ENCODE data around the gene BRINP1. TPM values are rescaled to one million over a fixed set of nuclear protein-coding genes. Genes with fewer than 3 reads are reported as not detected.

Gene BRINP1
- total and polyA plus RNA-seq, 2 donors (not counting 1 experiment from before 2014, with no cell fraction given): 0.06 to 0.33 TPM

GRCh38 chr9:119273325-119273904 lies 95.8 kb downstream of the BRINP1 start:
- DNase-seq (ENCODE audit: low read depth in 2 of 2): peak in 1 of 2 donors; percentile 37
- Histone ChIP-seq H3K4me2 (ENCODE audit: extremely low read depth, insufficient read depth, low read length) (no peak overlapping the region), H3K9me3 (ENCODE audit: control insufficient read depth, insufficient read depth, low read depth, low read length) (no peaks in the 10 kb centered on the region), H3K27ac (ENCODE audit: insufficient read depth, low read length) (no peak overlapping the region), H3K9ac (ENCODE audit: insufficient read depth, low read length) (no peak overlapping the region), H3K27me3 (ENCODE audit: control insufficient read depth, insufficient read depth, low read length) (no peaks in the 10 kb centered on the region), H3K4me3 (replicated peaks in 1 of 4; ENCODE audit: control extremely low read depth in 1 of 4, insufficient read depth in 1 of 4, low read depth in 3 of 4, low read length in 4 of 4) (no peak overlapping the region), H2AFZ (ENCODE audit: low read length) (no peak overlapping the region), H3K4me1 (ENCODE audit: control insufficient read depth, extremely low read depth, insufficient read depth, low read length) (no peaks in the 10 kb centered on the region), H4K20me1 (ENCODE audit: control insufficient read depth, extremely low read depth, insufficient read depth, low read length) (no peaks in the 10 kb centered on the region), H3K79me2 (ENCODE audit: control insufficient read depth, insufficient read depth, low read length) (no peaks in the 10 kb centered on the region), H3K36me3 (ENCODE audit: control insufficient read depth, insufficient read depth, low read length) (no peaks in the 10 kb centered on the region)
- TF ChIP-seq CTCF (conservative IDR thresholded peaks at IDR 0.05 in 1 of 2, IDR thresholded peaks at IDR 0.05 in 1 of 2; ENCODE audit: low read depth in 1 of 2, low read length in 2 of 2): no peak
- TF ChIP-seq EZH2 (IDR thresholded peaks at IDR 0.05; ENCODE audit: low read length, missing control alignments): no peak

- TF ChIP-seq CTCF (conservative IDR thresholded peaks at IDR 0.05 in 1 of 2, IDR thresholded peaks at IDR 0.05 in 1 of 2; ENCODE audit: low read depth in 1 of 2, low read length in 2 of 2): no peak
- no peak for TF ChIP-seq EZH2 (IDR thresholded peaks at IDR 0.05; ENCODE audit: low read length, missing control alignments)
- Histone ChIP-seq H3K4me2 (ENCODE audit: extremely low read depth, insufficient read depth, low read length) (no peak overlapping the region), H2AFZ (ENCODE audit: low read length) (no peak overlapping the region)
Observed at GRCh38 chr9:119272500-119273211, 96.6 kb downstream of the BRINP1 start.

GRCh38 chr9:119268985-119269384 lies 100.2 kb downstream of the BRINP1 start:
- H3K9me3 ChIP-seq (ENCODE audit: control insufficient read depth, insufficient read depth, low read depth, low read length): no peaks in the 10 kb centered on the region
- peak in 1 of 2 donors; percentile 84 for DNase-seq (ENCODE audit: low read depth in 2 of 2)
- no peaks in the 10 kb centered on the region for H3K27me3 ChIP-seq (ENCODE audit: control insufficient read depth, insufficient read depth, low read length)
- H3K36me3 ChIP-seq (ENCODE audit: control insufficient read depth, insufficient read depth, low read length): no peaks in the 10 kb centered on the region
- H3K4me3 ChIP-seq (replicated peaks in 1 of 4; ENCODE audit: control extremely low read depth in 1 of 4, insufficient read depth in 1 of 4, low read depth in 3 of 4, low read length in 4 of 4): no peak overlapping the region
- no peak overlapping the region for H3K9ac ChIP-seq (ENCODE audit: insufficient read depth, low read length)
- no peaks in the 10 kb centered on the region for H3K4me1 ChIP-seq (ENCODE audit: control insufficient read depth, extremely low read depth, insufficient read depth, low read length)
- H3K79me2 ChIP-seq (ENCODE audit: control insufficient read depth, insufficient read depth, low read length): no peaks in the 10 kb centered on the region
- H3K27ac ChIP-seq (ENCODE audit: insufficient read depth, low read length): no peak overlapping the region
- no peak overlapping the region for H3K4me2 ChIP-seq (ENCODE audit: extremely low read depth, insufficient read depth, low read length)
- H4K20me1 ChIP-seq (ENCODE audit: control insufficient read depth, extremely low read depth, insufficient read depth, low read length): no peaks in the 10 kb centered on the region
- TF ChIP-seq EZH2 (IDR thresholded peaks at IDR 0.05; ENCODE audit: low read length, missing control alignments): no peak
- no peak for TF ChIP-seq CTCF (conservative IDR thresholded peaks at IDR 0.05 in 1 of 2, IDR thresholded peaks at IDR 0.05 in 1 of 2; ENCODE audit: low read depth in 1 of 2, low read length in 2 of 2)
- no peak overlapping the region for H2AFZ ChIP-seq (ENCODE audit: low read length)

More at GRCh38 chr9:119272500-119273211, 96.6 kb downstream of the BRINP1 start:
- Histone ChIP-seq H3K4me1 (ENCODE audit: control insufficient read depth, extremely low read depth, insufficient read depth, low read length) (no peaks in the 10 kb centered on the region), H3K36me3 (ENCODE audit: control insufficient read depth, insufficient read depth, low read length) (no peaks in the 10 kb centered on the region), H3K27me3 (ENCODE audit: control insufficient read depth, insufficient read depth, low read length) (no peaks in the 10 kb centered on the region), H4K20me1 (ENCODE audit: control insufficient read depth, extremely low read depth, insufficient read depth, low read length) (no peaks in the 10 kb centered on the region), H3K79me2 (ENCODE audit: control insufficient read depth, insufficient read depth, low read length) (no peaks in the 10 kb centered on the region), H3K9me3 (ENCODE audit: control insufficient read depth, insufficient read depth, low read depth, low read length) (no peaks in the 10 kb centered on the region), H3K9ac (ENCODE audit: insufficient read depth, low read length) (no peak overlapping the region), H3K4me3 (replicated peaks in 1 of 4; ENCODE audit: control extremely low read depth in 1 of 4, insufficient read depth in 1 of 4, low read depth in 3 of 4, low read length in 4 of 4) (no peak overlapping the region), H3K27ac (ENCODE audit: insufficient read depth, low read length) (no peak overlapping the region)
- peak in 1 of 2 donors; percentile 32 for DNase-seq (ENCODE audit: low read depth in 2 of 2)

Measured in fibroblast of lung (primary cell).